AG09309 (cell line): ENCODE measurements around the gene COPS8.
A peak's percentile ranks its signal among the peaks of the same experiment; 100 is the strongest.

ENCODE experiments used
- DNase-seq: peaks from one replicate; pipeline ENCODE4 v3.0.0-alpha.2; 2010; ENCODE audit warnings: low read depth
- H3K4me3 ChIP-seq: 2 replicates; pipeline ENCODE4 v1.5.1; 2011; ENCODE audit warnings: mild to moderate bottlenecking, low read depth, low read length, moderate library complexity; ENCODE audit not compliant: control insufficient read depth
- TF ChIP-seq, protein P1 (sequence below): IDR thresholded peaks from 2 replicates; pipeline ENCODE4 v1.5.1; 2011; ENCODE audit warnings: mild to moderate bottlenecking, low read depth, low read length, inconsistent platforms; ENCODE audit not compliant: insufficient read depth, control insufficient read depth; ENCODE audit errors: missing control alignments

The COPS8 gene

DNA sequence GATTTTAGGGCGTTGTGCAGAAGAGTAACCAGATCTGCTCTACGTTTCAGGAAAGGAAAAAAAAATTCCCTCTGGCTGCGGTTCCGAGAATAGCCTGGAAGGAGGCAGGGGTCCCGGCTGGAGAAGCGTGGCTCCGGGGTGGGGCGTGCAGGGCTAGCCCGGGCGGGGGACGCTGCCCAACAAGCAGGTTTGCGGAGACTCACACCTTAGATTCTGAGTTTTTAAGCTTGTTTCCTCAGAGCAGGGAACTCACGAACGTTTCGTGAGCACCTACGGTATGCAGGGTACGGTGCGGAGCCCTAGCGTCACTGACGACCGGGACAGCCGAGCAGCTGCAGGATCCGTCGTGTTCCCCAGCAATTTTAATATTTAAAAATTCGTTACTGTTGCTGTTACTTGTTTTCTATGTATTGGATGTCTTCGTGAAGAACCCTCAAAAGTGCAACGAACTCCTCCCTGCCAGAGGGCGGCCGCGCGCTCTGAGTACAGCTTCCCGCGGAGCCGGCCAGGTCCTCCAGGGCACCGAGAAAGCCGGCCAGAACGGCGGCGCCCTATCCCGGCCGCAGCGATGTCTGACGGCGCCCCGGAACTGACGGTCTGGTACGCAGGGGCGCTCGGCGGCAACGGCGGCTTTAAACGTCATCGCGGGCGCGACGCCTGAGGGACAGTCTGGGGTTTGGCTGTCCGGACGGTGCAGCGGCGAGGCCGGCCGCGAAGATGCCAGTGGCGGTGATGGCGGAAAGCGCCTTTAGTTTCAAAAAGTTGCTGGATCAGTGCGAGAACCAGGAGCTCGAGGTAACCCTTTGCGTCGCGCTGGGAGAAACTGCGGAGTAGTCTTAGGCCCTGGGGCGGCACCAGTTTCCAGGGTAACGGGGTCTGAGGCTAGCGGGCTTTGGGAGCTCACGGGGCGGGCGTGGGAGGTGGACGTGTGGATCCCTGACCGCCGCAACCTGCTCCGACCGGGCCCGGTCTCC, at the start of gene COPS8:
Gene COPS8, plus strand, starts transcription at position 642 of the 974 bp plus-strand sequence. Its CDS starts 76 bp downstream, at position 718.
- TF ChIP-seq, protein P1, sequence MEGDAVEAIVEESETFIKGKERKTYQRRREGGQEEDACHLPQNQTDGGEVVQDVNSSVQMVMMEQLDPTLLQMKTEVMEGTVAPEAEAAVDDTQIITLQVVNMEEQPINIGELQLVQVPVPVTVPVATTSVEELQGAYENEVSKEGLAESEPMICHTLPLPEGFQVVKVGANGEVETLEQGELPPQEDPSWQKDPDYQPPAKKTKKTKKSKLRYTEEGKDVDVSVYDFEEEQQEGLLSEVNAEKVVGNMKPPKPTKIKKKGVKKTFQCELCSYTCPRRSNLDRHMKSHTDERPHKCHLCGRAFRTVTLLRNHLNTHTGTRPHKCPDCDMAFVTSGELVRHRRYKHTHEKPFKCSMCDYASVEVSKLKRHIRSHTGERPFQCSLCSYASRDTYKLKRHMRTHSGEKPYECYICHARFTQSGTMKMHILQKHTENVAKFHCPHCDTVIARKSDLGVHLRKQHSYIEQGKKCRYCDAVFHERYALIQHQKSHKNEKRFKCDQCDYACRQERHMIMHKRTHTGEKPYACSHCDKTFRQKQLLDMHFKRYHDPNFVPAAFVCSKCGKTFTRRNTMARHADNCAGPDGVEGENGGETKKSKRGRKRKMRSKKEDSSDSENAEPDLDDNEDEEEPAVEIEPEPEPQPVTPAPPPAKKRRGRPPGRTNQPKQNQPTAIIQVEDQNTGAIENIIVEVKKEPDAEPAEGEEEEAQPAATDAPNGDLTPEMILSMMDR, result no peak
- DNase-seq, result no peak
- H3K4me3 ChIP-seq, result peak within 1 kb of the TSS; percentile 98

DNA sequence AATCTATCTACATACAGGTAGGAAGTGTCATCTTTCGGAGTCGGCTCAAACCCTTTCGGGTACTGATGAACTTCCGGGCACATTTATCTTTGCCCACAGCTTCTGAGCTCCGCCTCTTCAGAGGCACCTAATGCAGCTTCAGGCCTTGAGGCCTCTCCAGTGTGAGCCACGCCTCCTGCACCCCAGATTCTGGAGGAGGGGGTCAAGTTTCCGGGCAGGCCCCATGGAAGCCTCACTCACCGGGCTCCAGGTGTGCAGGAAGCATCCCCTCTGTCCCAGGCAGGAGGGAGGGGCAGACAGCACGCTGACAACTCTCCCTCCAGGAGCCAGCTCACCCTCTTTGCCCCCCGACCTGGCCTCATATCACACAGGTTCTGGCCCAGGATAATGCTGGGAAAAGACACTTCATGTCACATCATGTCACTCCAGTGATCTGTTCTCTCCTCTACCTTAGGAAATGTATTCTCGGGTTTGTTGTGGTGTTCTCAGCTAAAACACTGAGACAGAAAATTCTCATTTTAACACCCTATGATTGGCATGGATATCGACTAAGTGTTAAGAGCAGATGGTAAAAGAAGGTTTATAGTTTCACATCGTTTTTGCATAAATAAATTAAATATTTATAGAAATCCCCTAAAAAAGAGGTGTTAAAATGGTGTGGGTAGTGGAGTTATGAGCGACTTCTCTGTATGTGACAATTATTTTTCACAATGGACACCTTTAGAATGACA, 46.2 kb upstream of the COPS8 start:
- no peak overlapping the region for H3K4me3 ChIP-seq
- TF ChIP-seq, protein P1, result no peak
- DNase-seq, result no peak

DNA sequence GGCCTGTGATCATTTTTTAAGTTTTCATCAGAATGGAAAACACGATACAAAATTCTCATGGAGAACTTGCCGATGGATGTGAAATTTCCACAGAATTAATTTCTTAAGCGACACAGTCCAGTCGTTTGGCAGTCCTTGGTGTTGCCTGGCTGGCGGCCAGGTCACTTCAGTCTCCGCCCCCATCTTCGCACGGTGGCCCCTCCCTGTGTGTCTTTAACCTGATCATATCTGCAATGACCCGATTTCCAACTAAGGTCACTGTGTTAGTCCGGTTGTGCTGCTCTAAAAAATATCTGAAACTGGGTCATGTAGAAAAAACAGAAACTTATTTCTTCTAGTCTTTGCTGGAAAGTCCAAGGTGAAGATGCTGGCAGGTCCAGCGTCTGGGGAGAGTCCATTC, 44.5 kb upstream of the COPS8 start:
- H3K4me3 ChIP-seq, result no peak overlapping the region
- TF ChIP-seq, protein P1, result no peak
- no peak for DNase-seq

DNA sequence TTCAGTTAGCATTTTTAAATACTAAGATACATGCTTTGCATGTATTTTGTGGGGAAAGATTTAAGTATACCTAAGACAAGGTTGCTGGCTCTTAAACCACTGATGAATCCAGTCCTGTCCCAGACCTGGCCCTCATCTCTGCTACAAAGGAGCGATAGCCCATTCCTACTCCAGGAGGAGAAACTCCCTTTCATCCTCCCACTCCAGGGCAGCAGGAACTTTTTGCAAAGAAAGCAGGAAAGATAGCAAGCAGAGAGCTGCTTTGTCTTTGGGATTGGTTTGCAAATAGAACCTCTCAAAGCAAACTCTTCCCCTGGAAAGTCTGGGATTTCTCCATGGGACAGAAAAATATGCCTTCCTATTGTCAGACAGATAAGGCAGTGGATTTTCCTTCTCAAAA, 43.6 kb upstream of the COPS8 start:
- TF ChIP-seq, protein P1, result no peak
- no peak for DNase-seq
- no peak overlapping the region for H3K4me3 ChIP-seq

DNA sequence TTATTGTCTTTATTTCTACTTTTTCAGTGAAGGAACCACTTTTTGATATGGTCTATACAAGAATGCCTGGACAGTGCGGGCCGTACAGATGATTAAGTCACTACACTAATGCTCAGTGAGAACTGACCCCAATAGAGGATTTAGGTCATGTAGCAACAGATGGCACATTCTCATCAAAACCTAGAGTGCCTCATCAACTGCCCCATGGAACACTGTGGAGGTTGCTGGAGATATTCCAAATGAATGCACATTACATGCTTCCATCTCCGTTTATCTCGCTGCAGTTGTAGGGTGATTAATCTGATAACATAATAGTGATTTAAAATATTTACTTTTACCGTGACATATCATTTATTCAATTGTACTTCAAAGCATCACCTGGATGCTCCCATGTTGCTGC, 41.8 kb upstream of the COPS8 start:
- TF ChIP-seq, protein P1, result no peak
- H3K4me3 ChIP-seq, result no peak overlapping the region
- no peak for DNase-seq

DNA sequence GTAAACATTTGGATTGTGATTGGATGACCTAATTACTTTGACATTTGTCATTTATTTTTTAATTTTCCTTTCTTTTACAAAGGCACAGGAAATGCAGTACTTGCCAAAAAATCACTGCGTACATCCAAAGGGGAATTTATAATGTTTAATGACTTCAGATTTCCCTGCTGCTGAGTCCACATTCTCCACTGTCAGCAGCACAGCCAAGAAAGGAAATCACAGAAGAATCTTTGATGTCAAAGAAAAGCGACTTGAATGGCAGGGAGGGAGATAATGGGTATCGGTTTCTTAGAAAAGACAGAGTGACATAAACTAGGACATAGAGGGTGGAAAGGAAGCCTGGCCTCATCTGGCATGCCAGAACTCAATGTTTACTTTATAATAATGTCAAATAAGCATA, 41.4 kb upstream of the COPS8 start:
- TF ChIP-seq, protein P1, result no peak

More for the DNA sequence above, 41.4 kb upstream of the COPS8 start:
- no peak for DNase-seq
- no peak overlapping the region for H3K4me3 ChIP-seq
